HepG2 (cell line): Measurements from ENCODE around the gene KIAA1328. TPM values are rescaled to one million over a fixed set of nuclear protein-coding genes. Genes with fewer than 3 reads are reported as not detected.

Experiments
- ASH2L ChIP-seq: fragments of 300-600, 200-600 bp; sonication (generic); IDR thresholded peaks from 2 replicates; pipeline ENCODE4 v1.7.0; 2017; ENCODE audit warnings: low read depth, mild to moderate bottlenecking, moderate library complexity, mixed read lengths, low read length; ENCODE audit not compliant: insufficient read length
- BATF2 ChIP-seq: sonication (generic); formaldehyde crosslinking; IDR thresholded peaks from 2 replicates; pipeline ENCODE4 v1.8.0; 2022; ENCODE audit warnings: mild to moderate bottlenecking, missing genetic modification reagents, moderate library complexity
- ETV6 ChIP-seq: sonication (generic); formaldehyde crosslinking; conservative IDR thresholded peaks from 2 replicates; pipeline ENCODE4 v1.4.0; 2020; ENCODE audit warnings: missing genetic modification reagents
- EZH2 ChIP-seq: conservative IDR thresholded peaks from 2 replicates; pipeline ENCODE4 v1.6.1; 2012; ENCODE audit warnings: mild to moderate bottlenecking, low read depth, low read length, moderate library complexity
- IRX3 ChIP-seq: sonication (generic); formaldehyde crosslinking; IDR thresholded peaks from 2 replicates; pipeline ENCODE4 v1.8.1; 2023; ENCODE audit warnings: mild to moderate bottlenecking, low read depth, missing genetic modification reagents, borderline replicate concordance
- POGK ChIP-seq: sonication (generic); formaldehyde crosslinking; conservative IDR thresholded peaks from 2 replicates; pipeline ENCODE4 v1.8.0; 2022; ENCODE audit warnings: mild to moderate bottlenecking, moderate library complexity, missing genetic modification reagents
- REL ChIP-seq: sonication (generic); formaldehyde crosslinking; conservative IDR thresholded peaks from 2 replicates; pipeline ENCODE4 v1.8.0; 2022; ENCODE audit warnings: mild to moderate bottlenecking, missing genetic modification reagents, moderate library complexity
- SALL1 ChIP-seq: sonication (generic); formaldehyde crosslinking; IDR thresholded peaks from 2 replicates; pipeline ENCODE4 v1.8.0; 2022; ENCODE audit warnings: mild to moderate bottlenecking, missing genetic modification reagents
- SNAPC2 ChIP-seq: sonication (generic); formaldehyde crosslinking; IDR thresholded peaks from 2 replicates; pipeline ENCODE4 v1.8.1; 2022; ENCODE audit warnings: mild to moderate bottlenecking, missing genetic modification reagents
- ZBTB40 ChIP-seq, 2 experiments: fragments of 450-650 bp in 1 of 2; sonication (generic) in 1 of 2; formaldehyde crosslinking in 1 of 2; IDR thresholded peaks; 2 replicates each; pipeline versions ENCODE4 v1.6.1 to v1.8.0; 2016 to 2022; ENCODE audit warnings: antibody characterized with exemption in 1 of 2, mild to moderate bottlenecking in 1 of 2, missing genetic modification reagents in 1 of 2
- ZNF451 ChIP-seq: sonication (generic); formaldehyde crosslinking; IDR thresholded peaks from 2 replicates; pipeline ENCODE4 v1.5.0; 2020; ENCODE audit warnings: mild to moderate bottlenecking, missing genetic modification reagents
- ZNF574 ChIP-seq: sonication (generic); formaldehyde crosslinking; IDR thresholded peaks from 2 replicates; pipeline ENCODE4 v1.4.0; 2020; ENCODE audit warnings: missing genetic modification reagents
- ZNF678 ChIP-seq: sonication (generic); formaldehyde crosslinking; IDR thresholded peaks from 2 replicates; pipeline ENCODE4 v1.4.0; 2020; ENCODE audit warnings: mild to moderate bottlenecking, missing genetic modification reagents
- polyA plus RNA-seq, 8 experiments: library from polyadenylated mRNA; depleted of rRNA in 3 of 8; stranded (reverse) in 7 of 8; unstranded in 1 of 8; fragments of >200 nt; fragmentation: Illumina TruSeq in 4 of 8; extraction: Trizol in 4 of 8; gene quantifications; 2 replicates each; pipeline versions ENCODE4 v1.2.1 to v1.2.3, GENCODE V29; 2011 to 2016; ENCODE audit warnings: low read depth in 4 of 8, missing spikeins in 1 of 8, mixed read lengths in 1 of 8; ENCODE audit not compliant: insufficient read depth in 1 of 8
- total RNA-seq, 5 experiments: library from RNA; depleted of rRNA; stranded (reverse); fragments of >200 nt; fragmentation: Illumina TruSeq; extraction: Trizol; gene quantifications; 2 replicates each; pipeline ENCODE4 v1.2.3, GENCODE V29; 2016; ENCODE audit warnings: low read depth in 1 of 5

Gene KIAA1328
- total and polyA plus RNA-seq, 2 of the 13 experiments (the other 11 are each of a cell fraction or from before 2014, with no cell fraction given), result 4.1 to 6.0 TPM

- TF ChIP-seq ZBTB40 (IDR thresholded peaks at IDR 0.05) (no peak), ZBTB40 (CRISPR knock-in tag; IDR thresholded peaks at IDR 0.05) (no peak; the same call in 1 of the 2 replicates), REL (no peak), ZNF451 (CRISPR knock-in tag) (peak; percentile 75; the same call in 1 of the 2 replicates), BATF2 (CRISPR knock-in tag) (peak; percentile 62), EZH2 (no peak), ZNF574 (CRISPR knock-in tag) (peak; percentile 75), ASH2L (peak; percentile 83), IRX3 (CRISPR knock-in tag) (0 out of 2 replicates have a peak, but pooled peaks have one; percentile 44), POGK (0 out of 2 replicates have a peak, but pooled peaks have one; percentile 42), ZNF678 (CRISPR knock-in tag) (no peak), SNAPC2 (0 out of 2 replicates have a peak, but pooled peaks have one; percentile 18), ETV6 (CRISPR knock-in tag) (peak; percentile 48; the same call in 1 of the 2 replicates), SALL1 (peak; percentile 43)
Observed at GRCh38 chr18:36828630-36829361, at the start of gene KIAA1328, which contains the start of gene TPGS2 (continued).
